H9 (cell line): ENCODE results near the gene ASTN2. TPM values are rescaled to one million over a fixed set of nuclear protein-coding genes. Genes with fewer than 3 reads are reported as not detected.

Experiments
- DNase-seq: peaks from one replicate; pipeline ENCODE4 v3.0.0-alpha.2; 2017
- H2AFZ ChIP-seq: one replicate; pipeline ENCODE4 v1.6.1; 2013; ENCODE audit warnings: mild to moderate bottlenecking, low read length, control low read depth, moderate library complexity
- H2AK5ac ChIP-seq: 2 replicates; pipeline ENCODE4 v1.6.1; 2013; ENCODE audit warnings: low read length, control low read depth, mixed read lengths; ENCODE audit not compliant: insufficient read length
- H2BK120ac ChIP-seq: one replicate; pipeline ENCODE4 v1.6.1; 2013; ENCODE audit warnings: low read depth, mild to moderate bottlenecking, low read length, control low read depth, inconsistent platforms; ENCODE audit not compliant: poor library complexity, severe bottlenecking
- H2BK12ac ChIP-seq: 2 replicates; pipeline ENCODE4 v1.6.1; 2013; ENCODE audit warnings: low read length, control low read depth, mixed read lengths, low read depth; ENCODE audit not compliant: insufficient read length
- H2BK15ac ChIP-seq: 2 replicates; pipeline ENCODE4 v1.6.1; 2013; ENCODE audit warnings: low read depth, low read length, control low read depth
- H2BK20ac ChIP-seq: one replicate; pipeline ENCODE4 v1.6.1; 2013; ENCODE audit warnings: low read depth, mild to moderate bottlenecking, low read length, control low read depth, inconsistent platforms; ENCODE audit not compliant: poor library complexity, severe bottlenecking
- H2BK5ac ChIP-seq: 2 replicates; pipeline ENCODE4 v1.6.1; 2013; ENCODE audit warnings: low read length, control low read depth, mixed read lengths; ENCODE audit not compliant: insufficient read length
- H3K14ac ChIP-seq: 2 replicates; pipeline ENCODE4 v1.6.1; 2013; ENCODE audit warnings: low read length, control low read depth; ENCODE audit not compliant: insufficient read depth
- H3K18ac ChIP-seq: 2 replicates; pipeline ENCODE4 v1.6.1; 2013; ENCODE audit warnings: low read depth, mild to moderate bottlenecking, mixed read lengths, low read length, control low read depth; ENCODE audit not compliant: insufficient read length
- H3K23ac ChIP-seq: 2 replicates; pipeline ENCODE4 v1.6.1; 2013; ENCODE audit warnings: low read length, control low read depth, mixed read lengths, low read depth; ENCODE audit not compliant: insufficient read length
- H3K23me2 ChIP-seq: 2 replicates; pipeline ENCODE4 v1.6.1; 2013; ENCODE audit warnings: low read depth, mild to moderate bottlenecking, mixed read lengths, low read length, control low read depth; ENCODE audit not compliant: insufficient read length, poor library complexity, severe bottlenecking
- H3K27ac ChIP-seq: 2 replicates; pipeline ENCODE4 v1.5.1; 2013; ENCODE audit warnings: low read length, control low read depth, mixed read lengths, low read depth; ENCODE audit not compliant: insufficient read length
- H3K27me3 ChIP-seq: 2 replicates; pipeline ENCODE4 v1.6.1; 2013; ENCODE audit warnings: low read length, control low read depth, inconsistent platforms; ENCODE audit not compliant: insufficient read depth
- H3K4ac ChIP-seq: 2 replicates; pipeline ENCODE4 v1.6.1; 2013; ENCODE audit warnings: low read depth, mild to moderate bottlenecking, control low read depth, inconsistent platforms, low read length, moderate library complexity
- H3K4me1 ChIP-seq: 2 replicates; pipeline ENCODE4 v1.6.1; 2013; ENCODE audit warnings: low read length, control low read depth, inconsistent platforms; ENCODE audit not compliant: insufficient read depth
- H3K4me2 ChIP-seq: 2 replicates; pipeline ENCODE4 v1.6.1; 2013; ENCODE audit warnings: low read length, control low read depth, mixed read lengths; ENCODE audit not compliant: insufficient read length, insufficient read depth
- H3K56ac ChIP-seq: 2 replicates; pipeline ENCODE4 v1.6.1; 2013; ENCODE audit warnings: low read depth, mild to moderate bottlenecking, mixed read lengths, low read length, control low read depth; ENCODE audit not compliant: insufficient read length
- H3K79me1 ChIP-seq: 2 replicates; pipeline ENCODE4 v1.6.1; 2013; ENCODE audit warnings: low read depth, mild to moderate bottlenecking, moderate library complexity, low read length, control low read depth, inconsistent platforms; ENCODE audit not compliant: insufficient read depth, poor library complexity, severe bottlenecking
- H3K79me2 ChIP-seq: 2 replicates; pipeline ENCODE4 v1.6.1; 2013; ENCODE audit warnings: low read length, control low read depth, inconsistent platforms; ENCODE audit not compliant: insufficient read depth
- H3K9ac ChIP-seq: 2 replicates; pipeline ENCODE4 v1.6.1; 2013; ENCODE audit warnings: low read length, control low read depth, mixed read lengths; ENCODE audit not compliant: insufficient read length; ENCODE audit errors: extremely low read depth
- H3K9me3 ChIP-seq: one replicate; pipeline ENCODE4 v1.6.1; 2013; ENCODE audit warnings: low read depth, low read length, inconsistent platforms; ENCODE audit not compliant: control insufficient read depth
- H3T11ph ChIP-seq: one replicate; pipeline ENCODE4 v1.6.1; 2013; ENCODE audit warnings: mild to moderate bottlenecking, low read length, control low read depth, inconsistent platforms
- H4K20me1 ChIP-seq: one replicate; pipeline ENCODE4 v1.6.1; 2013; ENCODE audit not compliant: control insufficient read depth, insufficient read length, insufficient read depth
- H4K5ac ChIP-seq: 2 replicates; pipeline ENCODE4 v1.6.1; 2013; ENCODE audit warnings: low read depth, mild to moderate bottlenecking, mixed read lengths, low read length, control low read depth; ENCODE audit not compliant: insufficient read length
- H4K8ac ChIP-seq: replicated peaks from 2 replicates; pipeline ENCODE4 v1.6.1; 2013; ENCODE audit warnings: low read length, control low read depth, mixed read lengths, low read depth; ENCODE audit not compliant: insufficient read length
- H4K91ac ChIP-seq: 2 replicates; pipeline ENCODE4 v1.6.1; 2013; ENCODE audit warnings: low read depth, mild to moderate bottlenecking, moderate library complexity, mixed read lengths, low read length, control low read depth; ENCODE audit not compliant: insufficient read length
- H3K27ac Mint-ChIP-seq, 3 experiments: 2 replicates in 2 of 3; 3 replicates in 1 of 3; pipeline ENCODE4 v1.8.0; 2020 to 2021; ENCODE audit warnings: mixed read lengths in 3 of 3, mild to moderate bottlenecking in 1 of 3, moderate library complexity in 1 of 3
- H3K27me3 Mint-ChIP-seq: 2 replicates; pipeline ENCODE4 v1.8.0; 2021; ENCODE audit warnings: low read depth, mild to moderate bottlenecking, moderate library complexity, mixed read lengths
- H3K36me3 Mint-ChIP-seq, 3 experiments: 2 replicates in 2 of 3; 3 replicates in 1 of 3; pipeline ENCODE4 v1.8.0; 2020 to 2021; ENCODE audit warnings: low read depth in 3 of 3, mixed read lengths in 3 of 3; ENCODE audit not compliant: insufficient read depth in 1 of 3
- H3K4me1 Mint-ChIP-seq, 2 experiments: 2 replicates each; pipeline ENCODE4 v1.8.0; 2020; ENCODE audit warnings: mixed read lengths in 2 of 2
- H3K4me3 Mint-ChIP-seq, 2 experiments: 2 replicates in 1 of 2; 3 replicates in 1 of 2; pipeline ENCODE4 v1.8.0; 2020 to 2021; ENCODE audit warnings: mild to moderate bottlenecking in 2 of 2, mixed read lengths in 2 of 2, moderate library complexity in 1 of 2
- H3K9me3 Mint-ChIP-seq, 2 experiments: 2 replicates in 1 of 2; 3 replicates in 1 of 2; pipeline ENCODE4 v1.8.0; 2020; ENCODE audit warnings: mild to moderate bottlenecking in 2 of 2, mixed read lengths in 2 of 2, moderate library complexity in 1 of 2
- WGBS: extraction: QIAGEN DNeasy Blood & Tissue Kit; methylation state at CpG from one replicate; pipeline ENCODE4 v1.1.7; 2013; ENCODE audit warnings: missing lambda C conversion rate, low lambda C conversion rate, mixed read lengths; ENCODE audit not compliant: insufficient read length; ENCODE audit errors: extremely low coverage; 5-methylcytosine and 5-hydroxymethylcytosine counted together
- total RNA-seq: library from RNA; stranded (reverse); gene quantifications from 2 replicates; pipeline ENCODE4 v1.2.1, GENCODE V29; 2021
- TF ChIP-seq, protein P1 (sequence below): fragments of 200-600 bp; sonication (generic); conservative IDR thresholded peaks from 3 replicates; pipeline ENCODE4 v1.8.0; 2021; ENCODE audit warnings: antibody characterized with exemption, mild to moderate bottlenecking

The ASTN2 gene
- total RNA-seq, 1 experiment from 2014 or later = 9.7 TPM

DNA sequence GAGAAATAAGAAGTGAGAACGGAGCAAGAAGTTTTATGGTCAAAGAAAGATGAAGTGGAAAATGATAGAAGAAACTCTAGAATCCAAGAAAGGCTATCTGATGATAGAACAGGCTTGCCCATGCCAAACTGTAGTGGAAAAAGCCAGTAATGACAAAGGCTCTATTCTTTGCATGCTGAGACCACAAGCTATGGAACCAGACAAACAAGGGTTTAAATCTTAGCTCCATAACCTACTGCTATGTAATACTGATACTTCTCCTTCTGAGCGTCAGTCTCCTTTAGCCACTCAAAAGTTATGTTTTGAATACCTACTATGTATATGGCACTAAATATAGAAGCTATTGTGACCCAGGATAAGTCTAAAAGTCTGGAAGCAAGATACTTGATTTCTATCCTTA lies 778.9 kb downstream of the ASTN2 start:
- Histone ChIP-seq H3K79me2 (no peaks in the 10 kb centered on the region), H3K27me3 (no peaks in the 10 kb centered on the region; the same call in 1 of the 2 replicates), H4K91ac (no peak overlapping the region), H3K9ac (no peak overlapping the region), H3K4me1 (no peaks in the 10 kb centered on the region), H2AFZ (no peak overlapping the region), H2BK15ac (no peak overlapping the region), H3K18ac (no peak overlapping the region), H3K9me3 (no peaks in the 10 kb centered on the region), H4K20me1 (no peaks in the 10 kb centered on the region), H2BK20ac (no peak overlapping the region), H4K5ac (no peak overlapping the region), H3K14ac (no peak overlapping the region), H3K23ac (no peak overlapping the region), H3K79me1 (no peaks in the 10 kb centered on the region), H3K4ac (no peak overlapping the region), H3K4me2 (no peak overlapping the region), H2BK120ac (no peak overlapping the region), H2AK5ac (no peak overlapping the region), H3K56ac (no peak overlapping the region), H3K23me2 (no peaks in the 10 kb centered on the region), H3T11ph (no peak overlapping the region), H2BK12ac (no peak overlapping the region), H4K8ac (no peak overlapping the region), H2BK5ac (no peak overlapping the region), H3K27ac (no peak overlapping the region)
- TF ChIP-seq, protein P1, sequence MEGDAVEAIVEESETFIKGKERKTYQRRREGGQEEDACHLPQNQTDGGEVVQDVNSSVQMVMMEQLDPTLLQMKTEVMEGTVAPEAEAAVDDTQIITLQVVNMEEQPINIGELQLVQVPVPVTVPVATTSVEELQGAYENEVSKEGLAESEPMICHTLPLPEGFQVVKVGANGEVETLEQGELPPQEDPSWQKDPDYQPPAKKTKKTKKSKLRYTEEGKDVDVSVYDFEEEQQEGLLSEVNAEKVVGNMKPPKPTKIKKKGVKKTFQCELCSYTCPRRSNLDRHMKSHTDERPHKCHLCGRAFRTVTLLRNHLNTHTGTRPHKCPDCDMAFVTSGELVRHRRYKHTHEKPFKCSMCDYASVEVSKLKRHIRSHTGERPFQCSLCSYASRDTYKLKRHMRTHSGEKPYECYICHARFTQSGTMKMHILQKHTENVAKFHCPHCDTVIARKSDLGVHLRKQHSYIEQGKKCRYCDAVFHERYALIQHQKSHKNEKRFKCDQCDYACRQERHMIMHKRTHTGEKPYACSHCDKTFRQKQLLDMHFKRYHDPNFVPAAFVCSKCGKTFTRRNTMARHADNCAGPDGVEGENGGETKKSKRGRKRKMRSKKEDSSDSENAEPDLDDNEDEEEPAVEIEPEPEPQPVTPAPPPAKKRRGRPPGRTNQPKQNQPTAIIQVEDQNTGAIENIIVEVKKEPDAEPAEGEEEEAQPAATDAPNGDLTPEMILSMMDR = no peak
- Mint-ChIP-seq H3K27me3 (no peaks in the 10 kb centered on the region), H3K27ac (no peak overlapping the region), H3K4me1 (no peaks in the 10 kb centered on the region), H3K4me3 (no peak overlapping the region), H3K9me3 (no peaks in the 10 kb centered on the region), H3K36me3 (no peaks in the 10 kb centered on the region)
- DNase-seq = no peak
- no CpG with 5 or more reads among the region's 2 CpGs for WGBS
